MM.1S (cell line): ENCODE data around the gene NFAT5.

Source experiments
- DNase-seq: peaks from one replicate; pipeline ENCODE4 v3.0.0-alpha.2; 2015
- H2AFZ ChIP-seq: fragments of 300-600 bp; sonication (generic); 2 replicates; pipeline ENCODE4 v1.6.0; 2016; ENCODE audit warnings: antibody characterized with exemption, low read length
- H3F3A ChIP-seq: fragments of 300-600 bp; sonication (generic); 2 replicates; pipeline ENCODE4 v1.6.1; 2016; ENCODE audit warnings: mild to moderate bottlenecking, antibody characterized with exemption, low read length, moderate library complexity, mixed read lengths; ENCODE audit not compliant: insufficient read depth
- H3K27ac ChIP-seq: fragments of 300-600 bp; sonication (generic); 2 replicates; pipeline ENCODE4 v1.5.1; 2016; ENCODE audit warnings: mild to moderate bottlenecking, low read length
- H3K27me3 ChIP-seq: fragments of 300-600 bp; sonication (generic); replicated peaks from 2 replicates; pipeline ENCODE4 v1.6.0; 2016; ENCODE audit warnings: low read length; ENCODE audit not compliant: insufficient read depth
- H3K36me3 ChIP-seq: fragments of 300-600 bp; sonication (generic); replicated peaks from 2 replicates; pipeline ENCODE4 v1.6.1; 2016; ENCODE audit warnings: mild to moderate bottlenecking, low read length, mixed read lengths; ENCODE audit not compliant: insufficient read depth
- H3K4me1 ChIP-seq: fragments of 300-600 bp; sonication (generic); 2 replicates; pipeline ENCODE4 v1.6.1; 2016; ENCODE audit warnings: low read length, mixed read lengths
- H3K4me2 ChIP-seq: fragments of 300-600 bp; sonication (generic); 2 replicates; pipeline ENCODE4 v1.6.0; 2016; ENCODE audit warnings: low read depth, low read length
- H3K4me3 ChIP-seq: fragments of 300-600 bp; sonication (generic); 2 replicates; pipeline ENCODE4 v1.5.1; 2016; ENCODE audit warnings: low read length, mixed read lengths
- H3K79me2 ChIP-seq: fragments of 300-600 bp; sonication (generic); 2 replicates; pipeline ENCODE4 v1.6.1; 2016; ENCODE audit warnings: mixed run types, low read length, mixed read lengths
- H3K9ac ChIP-seq: fragments of 300-600 bp; sonication (generic); 2 replicates; pipeline ENCODE4 v1.6.1; 2016; ENCODE audit warnings: low read length, mixed read lengths
- H3K9me2 ChIP-seq: fragments of 300-600 bp; sonication (generic); replicated peaks from 2 replicates; pipeline ENCODE4 v1.6.1; 2016; ENCODE audit warnings: mild to moderate bottlenecking, low read length, mixed read lengths; ENCODE audit not compliant: insufficient read depth
- H3K9me3 ChIP-seq: fragments of 300-600 bp; sonication (generic); replicated peaks from 2 replicates; pipeline ENCODE4 v1.6.1; 2016; ENCODE audit warnings: mild to moderate bottlenecking, low read length, mixed read lengths; ENCODE audit not compliant: insufficient read depth
- H4K20me1 ChIP-seq: fragments of 300-600 bp; sonication (generic); 2 replicates; pipeline ENCODE4 v1.6.1; 2016; ENCODE audit warnings: mild to moderate bottlenecking, low read length, moderate library complexity, mixed read lengths; ENCODE audit not compliant: insufficient read depth
- EZH2 ChIP-seq: fragments of 300-600 bp; sonication (generic); optimal IDR thresholded peaks from 2 replicates; pipeline ENCODE3; 2017; ENCODE audit warnings: low read depth, mild to moderate bottlenecking, antibody characterized with exemption, low read length, mixed read lengths
- EZH2phosphoT487 ChIP-seq: fragments of 300-600 bp; sonication (generic); IDR thresholded peaks from 2 replicates; pipeline ENCODE4 v1.6.1; 2018; ENCODE audit warnings: antibody characterized with exemption, low read length
- TF ChIP-seq, protein P1 (sequence below): fragments of 300-600 bp; sonication (generic); IDR thresholded peaks from 2 replicates; pipeline ENCODE4 v1.5.1; 2016; ENCODE audit warnings: antibody characterized with exemption, low read length, mixed read lengths

NFAT5 gene

DNA sequence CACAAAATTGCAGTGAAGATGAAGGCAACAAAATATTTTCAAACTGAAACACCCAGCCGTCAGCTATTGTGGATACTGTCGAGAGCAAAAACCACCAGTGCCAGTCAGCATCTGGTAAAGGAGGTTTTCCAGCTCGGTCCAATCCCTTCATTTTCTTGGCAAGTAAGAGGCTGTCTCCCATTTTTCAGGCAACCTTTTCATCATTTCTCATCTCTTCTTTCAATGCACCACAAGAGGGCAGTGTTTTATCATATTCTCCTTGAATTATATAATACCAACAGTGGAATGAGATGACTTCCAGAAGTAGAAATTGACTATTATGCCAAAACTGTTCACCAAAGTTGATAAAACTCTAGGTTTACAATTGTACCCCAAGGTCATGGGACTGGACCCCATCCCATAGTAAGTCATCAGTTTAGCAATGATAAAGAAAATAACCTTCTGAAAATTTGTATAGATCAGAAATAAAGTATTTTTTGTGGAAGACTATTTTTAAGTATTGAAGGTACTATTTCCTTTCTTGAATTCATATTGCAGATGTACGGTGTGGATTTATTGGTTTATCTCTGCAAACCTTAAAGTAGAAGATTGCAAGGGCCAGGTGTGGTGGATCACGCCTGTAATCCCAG is 143.8 kb downstream of the NFAT5 start:
- H3K27me3 ChIP-seq, result no peaks in the 10 kb centered on the region
- no peaks in the 10 kb centered on the region for H3K9me3 ChIP-seq
- no peak overlapping the region for H3K27ac ChIP-seq
- no peaks in the 10 kb centered on the region for H3K36me3 ChIP-seq
- no peak overlapping the region for H3K9ac ChIP-seq
- H3K9me2 ChIP-seq, result no peaks in the 10 kb centered on the region
- no peak overlapping the region for H2AFZ ChIP-seq
- peak; percentile 67 for DNase-seq
- TF ChIP-seq EZH2phosphoT487 (no peak), EZH2 (no peak)
- TF ChIP-seq, protein P1, sequence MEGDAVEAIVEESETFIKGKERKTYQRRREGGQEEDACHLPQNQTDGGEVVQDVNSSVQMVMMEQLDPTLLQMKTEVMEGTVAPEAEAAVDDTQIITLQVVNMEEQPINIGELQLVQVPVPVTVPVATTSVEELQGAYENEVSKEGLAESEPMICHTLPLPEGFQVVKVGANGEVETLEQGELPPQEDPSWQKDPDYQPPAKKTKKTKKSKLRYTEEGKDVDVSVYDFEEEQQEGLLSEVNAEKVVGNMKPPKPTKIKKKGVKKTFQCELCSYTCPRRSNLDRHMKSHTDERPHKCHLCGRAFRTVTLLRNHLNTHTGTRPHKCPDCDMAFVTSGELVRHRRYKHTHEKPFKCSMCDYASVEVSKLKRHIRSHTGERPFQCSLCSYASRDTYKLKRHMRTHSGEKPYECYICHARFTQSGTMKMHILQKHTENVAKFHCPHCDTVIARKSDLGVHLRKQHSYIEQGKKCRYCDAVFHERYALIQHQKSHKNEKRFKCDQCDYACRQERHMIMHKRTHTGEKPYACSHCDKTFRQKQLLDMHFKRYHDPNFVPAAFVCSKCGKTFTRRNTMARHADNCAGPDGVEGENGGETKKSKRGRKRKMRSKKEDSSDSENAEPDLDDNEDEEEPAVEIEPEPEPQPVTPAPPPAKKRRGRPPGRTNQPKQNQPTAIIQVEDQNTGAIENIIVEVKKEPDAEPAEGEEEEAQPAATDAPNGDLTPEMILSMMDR, result peak; percentile 75
- H3K4me3 ChIP-seq, result no peak overlapping the region
- H4K20me1 ChIP-seq, result no peaks in the 10 kb centered on the region
- no peaks in the 10 kb centered on the region for H3F3A ChIP-seq
- H3K4me1 ChIP-seq, result no peaks in the 10 kb centered on the region
- no peaks in the 10 kb centered on the region for H3K79me2 ChIP-seq
- no peak overlapping the region for H3K4me2 ChIP-seq

DNA sequence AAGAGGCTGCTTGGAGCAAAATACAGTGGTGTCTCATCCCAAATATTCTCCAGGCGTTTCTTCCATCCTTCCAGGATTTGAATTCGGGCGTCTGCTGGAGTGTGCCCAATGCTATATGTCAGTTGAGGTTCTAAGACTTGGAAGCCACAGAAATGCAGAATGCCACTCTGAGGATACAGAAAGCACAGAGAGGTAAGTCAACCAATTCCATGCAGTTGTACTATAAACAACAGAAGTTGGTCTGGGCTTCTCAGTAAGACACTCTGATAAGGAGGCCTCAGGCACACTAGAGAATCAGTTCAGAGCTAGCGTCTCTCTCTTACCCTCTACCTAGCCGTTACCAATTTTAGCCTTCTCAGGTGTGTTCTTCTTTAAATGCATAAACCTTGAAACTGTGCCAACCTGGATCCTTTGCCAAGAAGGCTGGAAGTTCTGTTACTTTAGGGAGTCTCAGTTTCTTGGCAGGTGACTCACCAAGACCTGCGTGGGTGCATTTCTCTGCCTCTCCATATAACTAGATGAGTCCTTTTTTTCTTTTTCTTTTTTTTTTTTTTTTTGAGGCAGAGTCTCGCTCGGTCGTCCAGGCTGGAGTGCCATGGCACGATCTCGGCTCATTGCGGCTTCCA is 145.5 kb downstream of the NFAT5 start:
- H3K4me1 ChIP-seq, result no peaks in the 10 kb centered on the region
- H3K79me2 ChIP-seq, result no peaks in the 10 kb centered on the region
- H3K36me3 ChIP-seq, result no peaks in the 10 kb centered on the region
- H3K4me2 ChIP-seq, result no peak overlapping the region
- no peaks in the 10 kb centered on the region for H3F3A ChIP-seq
- no peak overlapping the region for H3K27ac ChIP-seq
- no peaks in the 10 kb centered on the region for H4K20me1 ChIP-seq
- no peak overlapping the region for H2AFZ ChIP-seq
- TF ChIP-seq, protein P1, result no peak
- no peaks in the 10 kb centered on the region for H3K9me2 ChIP-seq
- no peak for DNase-seq
- no peaks in the 10 kb centered on the region for H3K9me3 ChIP-seq
- H3K4me3 ChIP-seq, result no peak overlapping the region
- H3K9ac ChIP-seq, result no peak overlapping the region
- H3K27me3 ChIP-seq, result no peaks in the 10 kb centered on the region

DNA sequence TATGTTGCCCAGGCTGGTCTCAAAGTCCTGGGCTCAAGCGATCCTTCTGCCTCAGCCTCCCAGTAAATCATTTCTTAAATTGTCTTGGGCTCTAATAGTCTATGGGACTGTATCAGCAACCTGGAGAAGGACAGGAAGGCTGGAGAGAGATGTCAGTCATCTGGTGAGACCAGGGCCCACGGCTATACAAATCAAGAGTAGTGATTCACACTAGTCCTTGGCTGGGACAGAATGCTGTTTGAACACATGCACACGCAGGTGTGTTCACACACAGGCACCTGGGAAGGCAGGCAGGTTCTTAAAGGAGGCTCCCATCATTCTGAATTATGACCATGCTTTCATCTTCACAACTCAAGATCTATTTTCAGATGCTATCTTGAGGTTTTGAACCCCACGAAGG is 146.5 kb downstream of the NFAT5 start:
- H4K20me1 ChIP-seq, result no peaks in the 10 kb centered on the region
- no peaks in the 10 kb centered on the region for H3K9me3 ChIP-seq
- no peak overlapping the region for H3K27ac ChIP-seq
- H3F3A ChIP-seq, result no peaks in the 10 kb centered on the region
- H3K4me2 ChIP-seq, result no peak overlapping the region
- H3K36me3 ChIP-seq, result no peaks in the 10 kb centered on the region
- no peaks in the 10 kb centered on the region for H3K79me2 ChIP-seq
- H3K4me1 ChIP-seq, result no peaks in the 10 kb centered on the region
- DNase-seq, result no peak
- H3K9ac ChIP-seq, result no peak overlapping the region
- no peak overlapping the region for H2AFZ ChIP-seq
- H3K4me3 ChIP-seq, result no peak overlapping the region
- TF ChIP-seq EZH2, result no peak
- TF ChIP-seq EZH2phosphoT487, result no peak
- TF ChIP-seq, protein P1, result no peak
- no peaks in the 10 kb centered on the region for H3K27me3 ChIP-seq
- H3K9me2 ChIP-seq, result no peaks in the 10 kb centered on the region
